ENCODE data around the gene ZNF414.

- TF ChIP-seq CTCF (IDR thresholded peaks at IDR 0.05; ENCODE audit: low read length) (no peak), EZH2 (IDR thresholded peaks at IDR 0.05; ENCODE audit: borderline replicate concordance, low read length) (no peak)
Measured at GRCh38 chr19:8530061-8530679, 16.2 kb upstream of the ZNF414 start.
